ENCODE results near the gene KAZN. TPM values are rescaled to one million over a fixed set of nuclear protein-coding genes. Genes with fewer than 3 reads are reported as not detected.

Gene KAZN
- polyA plus RNA-seq, 2 of the 4 experiments (the other 2 are of a cell fraction): 1.3 to 1.9 TPM

GRCh38 chr1:14710331-14710730 lies 111.8 kb downstream of the KAZN start (continued):
- TF ChIP-seq EP300 (IDR thresholded peaks at IDR 0.05) (no peak), EHF (CRISPR knock-in tag; IDR thresholded peaks at IDR 0.05) (no peak), BCL3 (IDR thresholded peaks at IDR 0.05) (no peak), KDM5A (IDR thresholded peaks at IDR 0.05) (no peak), EHMT2 (IDR thresholded peaks at IDR 0.05; ENCODE audit: low read depth) (no peak), USF2 (IDR thresholded peaks at IDR 0.05) (no peak), CBX2 (IDR thresholded peaks at IDR 0.05; ENCODE audit: borderline replicate concordance, low read depth) (no peak), NPAS2 (CRISPR knock-in tag; IDR thresholded peaks at IDR 0.05; ENCODE audit: borderline replicate concordance) (no peak), ZNF302 (CRISPR knock-in tag; IDR thresholded peaks at IDR 0.05) (no peak), FOSL2 (IDR thresholded peaks at IDR 0.05) (no peak), FOSL2 (CRISPR knock-in tag; IDR thresholded peaks at IDR 0.05) (no peak), GATA3 (IDR thresholded peaks at IDR 0.05; ENCODE audit: borderline replicate concordance) (no peak), JUNB (IDR thresholded peaks at IDR 0.05) (no peak)

- no peak overlapping the region for H3K27ac ChIP-seq
- H3K4me2 ChIP-seq: no peak overlapping the region
- ATAC-seq (no peak), DNase-seq (ENCODE audit: low read depth in 1 of 2, low spot score in 1 of 2) (no peak), FAIRE-seq (no peak)
- no peaks in the 10 kb centered on the region; the same call in 2 of the 3 replicates for H3K9me3 ChIP-seq
- H3K4me3 ChIP-seq: no peak overlapping the region
- 15% methylated on average over 2 of the region's 2 CpGs for WGBS (ENCODE audit: missing lambda C conversion rate)
- CTCF ChIA-PET: interaction anchor here (0.6 kb wide), 1 partner anchor 86 kb away, joined by 3 read pairs; no protein-coding TSS in a partner anchor
- POLR2A ChIA-PET: no interaction called here
- no peak for TF ChIP-seq SREBF2 (IDR thresholded peaks at IDR 0.05)
- no peak for TF ChIP-seq CHD2 (IDR thresholded peaks at IDR 0.05; ENCODE audit: low read length, partially characterized antibody)
- TF ChIP-seq CBX2 (IDR thresholded peaks at IDR 0.05; ENCODE audit: borderline replicate concordance, low read depth): no peak
- no peak for TF ChIP-seq CTCF (IDR thresholded peaks at IDR 0.05)
- no peak for TF ChIP-seq JUN (IDR thresholded peaks at IDR 0.05)
- no peak for TF ChIP-seq REST (IDR thresholded peaks at IDR 0.05)
- no peak for TF ChIP-seq HES2 (IDR thresholded peaks at IDR 0.05)
- no peaks in the 10 kb centered on the region for H3K4me1 ChIP-seq
Observed at GRCh38 chr1:14712136-14712535, 113.7 kb downstream of the KAZN start.

Measured in A549 (cell line).